IMR-90 (cell line): ENCODE results near the gene AMOTL1. TPM values are rescaled to one million over a fixed set of nuclear protein-coding genes. Genes with fewer than 3 reads are reported as not detected.

Experiments used
- ATAC-seq: fragments of 200-7000 bp; cut with Tn5 transposase; 2 replicates; pipeline ENCODE4 v1.9.1; 2020; ENCODE audit warnings: low read depth, mild to moderate bottlenecking, moderate library complexity
- BruUV-seq: library from RNA; stranded (reverse); fragments of 400-500 nt; replicated peaks from 2 replicates; lab custom pipeline; 2021; lab: Mats Ljungman, UMichigan
- CTCF ChIA-PET: fragments of 300-600 bp; formaldehyde crosslinking; extraction: SDS; loops from one replicate; lab custom pipeline; 2021; ENCODE audit warnings: antibody characterized with exemption; lab: Yijun Ruan, JAX
- POLR2A ChIA-PET: fragments of 300-600 bp; sonication (Branson Sonifier 250); formaldehyde crosslinking; loops from one replicate; lab custom pipeline; 2022; ENCODE audit warnings: antibody characterized with exemption; ENCODE audit not compliant: unreplicated experiment; lab: Charles Lee
- DNase-seq: peaks from one replicate; pipeline ENCODE4 v3.0.0; 2013
- H2AFZ ChIP-seq: replicated peaks from 2 replicates; pipeline ENCODE3; 2013; ENCODE audit warnings: low read length, mild to moderate bottlenecking; ENCODE audit not compliant: poor library complexity
- H2AK5ac ChIP-seq: 2 replicates; pipeline ENCODE4 v1.6.1; 2013; ENCODE audit warnings: low read depth, low read length, inconsistent platforms
- H2AK9ac ChIP-seq: replicated peaks from 2 replicates; pipeline ENCODE3; 2013; ENCODE audit warnings: mild to moderate bottlenecking, low read depth, low read length, moderate library complexity; ENCODE audit not compliant: poor library complexity
- H2BK120ac ChIP-seq: 2 replicates; pipeline ENCODE4 v1.6.1; 2013; ENCODE audit warnings: low read depth, low read length, inconsistent platforms
- H2BK15ac ChIP-seq: 3 replicates; pipeline ENCODE4 v1.6.1; 2013; ENCODE audit warnings: low read depth, low read length, inconsistent platforms
- H2BK20ac ChIP-seq: 2 replicates; pipeline ENCODE4 v1.6.1; 2013; ENCODE audit warnings: low read depth, mild to moderate bottlenecking, inconsistent platforms, low read length, moderate library complexity
- H2BK5ac ChIP-seq: 2 replicates; pipeline ENCODE4 v1.6.1; 2013; ENCODE audit warnings: mild to moderate bottlenecking, low read depth, low read length, inconsistent platforms; ENCODE audit not compliant: poor library complexity, severe bottlenecking
- H3K14ac ChIP-seq: replicated peaks from 2 replicates; pipeline ENCODE4 v1.6.1; 2013; ENCODE audit warnings: low read depth, low read length, inconsistent platforms
- H3K18ac ChIP-seq: 2 replicates; pipeline ENCODE4 v1.6.1; 2013; ENCODE audit warnings: low read depth, low read length, control low read depth
- H3K23ac ChIP-seq: 2 replicates; pipeline ENCODE4 v1.6.1; 2013; ENCODE audit warnings: low read depth, low read length, inconsistent platforms
- H3K27ac ChIP-seq: 2 replicates; pipeline ENCODE4 v1.5.1; 2013; ENCODE audit warnings: mild to moderate bottlenecking, control low read depth, low read length; ENCODE audit not compliant: insufficient read depth
- H3K27me3 ChIP-seq: 2 replicates; pipeline ENCODE4 v1.6.1; 2013; ENCODE audit warnings: low read length; ENCODE audit not compliant: control insufficient read depth, insufficient read depth
- H3K36me3 ChIP-seq: 2 replicates; pipeline ENCODE4 v1.6.1; 2013; ENCODE audit warnings: low read length, mixed read lengths; ENCODE audit not compliant: control insufficient read depth, insufficient read depth
- H3K4ac ChIP-seq: 2 replicates; pipeline ENCODE4 v1.6.1; 2013; ENCODE audit warnings: low read depth, low read length, inconsistent platforms
- H3K4me1 ChIP-seq: 2 replicates; pipeline ENCODE4 v1.6.1; 2013; ENCODE audit warnings: low read length, mixed read lengths; ENCODE audit not compliant: control insufficient read depth, insufficient read depth
- H3K4me2 ChIP-seq: 2 replicates; pipeline ENCODE4 v1.6.1; 2013; ENCODE audit warnings: low read depth, mild to moderate bottlenecking, control low read depth, low read length, moderate library complexity
- H3K4me3 ChIP-seq: 2 replicates; pipeline ENCODE4 v1.5.1; 2013; ENCODE audit warnings: low read depth, mild to moderate bottlenecking, control low read depth, low read length, moderate library complexity; ENCODE audit not compliant: insufficient read depth
- H3K56ac ChIP-seq: 2 replicates; pipeline ENCODE4 v1.6.1; 2013; ENCODE audit warnings: low read length, inconsistent platforms; ENCODE audit not compliant: insufficient read depth; ENCODE audit errors: extremely low read depth
- H3K79me1 ChIP-seq, 2 experiments: 2 replicates each; pipeline ENCODE4 v1.6.1; 2013; ENCODE audit warnings: low read length in 2 of 2, inconsistent platforms in 1 of 2, low read depth in 1 of 2
- H3K9ac ChIP-seq: 2 replicates; pipeline ENCODE4 v1.6.1; 2013; ENCODE audit warnings: low read depth, low read length, control low read depth
- H3K9me1 ChIP-seq: 2 replicates; pipeline ENCODE4 v1.6.1; 2013; ENCODE audit warnings: low read length, inconsistent platforms; ENCODE audit not compliant: insufficient read depth
- H3K9me3 ChIP-seq: 2 replicates; pipeline ENCODE4 v1.6.1; 2013; ENCODE audit warnings: low read length; ENCODE audit not compliant: control insufficient read depth, insufficient read depth
- H4K20me1 ChIP-seq: 2 replicates; pipeline ENCODE4 v1.6.1; 2013; ENCODE audit warnings: low read length, inconsistent platforms; ENCODE audit not compliant: insufficient read depth
- H4K5ac ChIP-seq: 2 replicates; pipeline ENCODE4 v1.6.1; 2013; ENCODE audit warnings: mild to moderate bottlenecking, low read depth, low read length, control low read depth
- H4K8ac ChIP-seq, 2 experiments: 2 replicates each; pipeline ENCODE4 v1.6.1; 2013; ENCODE audit warnings: low read depth in 2 of 2, low read length in 2 of 2, control low read depth in 1 of 2, inconsistent platforms in 1 of 2
- H4K91ac ChIP-seq: 2 replicates; pipeline ENCODE4 v1.6.1; 2013; ENCODE audit warnings: low read depth, low read length, inconsistent platforms; ENCODE audit not compliant: insufficient read depth
- FOS ChIP-seq: fragments of 150-350 bp; IDR thresholded peaks from 2 replicates; pipeline ENCODE4 v1.6.1; 2016; ENCODE audit warnings: low read depth, low read length
- RAD21 ChIP-seq: IDR thresholded peaks from 2 replicates; pipeline ENCODE4 v1.6.1; 2012; ENCODE audit warnings: low read length, improper control_type of control experiment
- WGBS, 2 experiments: methylation state at CpG; one replicate each; pipeline versions ENCODE4 v1.1.5 to v1.1.7; 2013; ENCODE audit warnings: missing lambda C conversion rate in 2 of 2; ENCODE audit not compliant: insufficient read length in 1 of 2; ENCODE audit errors: extremely low coverage in 2 of 2; 5-methylcytosine and 5-hydroxymethylcytosine counted together
- dilution Hi-C: fragments of 300-500 bp; cut with HindIII; formaldehyde crosslinking; loops from one replicate; pipeline ENCODE4 v1.14.3; 2018; ENCODE audit warnings: low sequenced_read_pairs; ENCODE audit not compliant: unreplicated experiment
- in situ Hi-C: fragments of 300-500 bp; cut with MboI; formaldehyde crosslinking; loops from 3 replicates; pipeline ENCODE4 v1.14.3; 2019; ENCODE audit warnings: low sequenced_read_pairs, inconsistent platforms, mixed read lengths
- intact Hi-C: fragments of 100-400 bp; cut with micrococcal nuclease; formaldehyde crosslinking; loops from 2 replicates; pipeline ENCODE4 v1.10.0; 2022
- polyA plus RNA-seq, 3 experiments: library from polyadenylated mRNA; depleted of rRNA; stranded (reverse); fragments of >200 nt; gene quantifications; 2 replicates each; pipeline ENCODE4 v1.2.3, GENCODE V29; 2012; ENCODE audit warnings: low replicate concordance in 1 of 3
- total RNA-seq: library from RNA; depleted of rRNA; stranded (reverse); fragments of >200 nt; gene quantifications from 2 replicates; pipeline ENCODE4 v1.2.3, GENCODE V29; 2012
- TF ChIP-seq, protein P1 (sequence below): conservative IDR thresholded peaks from 2 replicates; pipeline ENCODE4 v1.5.1; 2012; ENCODE audit warnings: mild to moderate bottlenecking, low read depth, low read length, improper control_type of control experiment

Gene AMOTL1
- total and polyA plus RNA-seq, 2 of the 4 experiments (the other 2 are of a cell fraction) = 18.6 to 49.5 TPM

DNA sequence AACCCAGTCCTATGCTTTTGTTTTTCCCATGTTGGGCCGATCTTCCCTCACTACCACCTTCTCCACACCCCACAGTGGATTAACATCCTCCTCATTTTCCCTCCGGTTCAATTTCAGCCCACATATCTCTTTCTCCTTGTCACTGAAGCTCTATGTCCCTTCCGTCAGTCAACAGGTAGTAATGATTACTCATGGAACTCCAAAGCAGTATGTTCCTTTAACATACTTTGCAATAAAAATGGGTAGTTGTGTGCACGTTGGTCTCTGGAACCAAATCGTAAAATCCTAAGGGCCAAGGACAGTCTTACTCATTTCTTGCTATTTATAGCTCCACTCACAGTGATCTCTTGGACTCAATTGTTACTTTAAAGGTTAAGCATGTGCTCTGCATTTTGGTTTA lies 20.2 kb downstream of the AMOTL1 start (continued):
- TF ChIP-seq, protein P1, sequence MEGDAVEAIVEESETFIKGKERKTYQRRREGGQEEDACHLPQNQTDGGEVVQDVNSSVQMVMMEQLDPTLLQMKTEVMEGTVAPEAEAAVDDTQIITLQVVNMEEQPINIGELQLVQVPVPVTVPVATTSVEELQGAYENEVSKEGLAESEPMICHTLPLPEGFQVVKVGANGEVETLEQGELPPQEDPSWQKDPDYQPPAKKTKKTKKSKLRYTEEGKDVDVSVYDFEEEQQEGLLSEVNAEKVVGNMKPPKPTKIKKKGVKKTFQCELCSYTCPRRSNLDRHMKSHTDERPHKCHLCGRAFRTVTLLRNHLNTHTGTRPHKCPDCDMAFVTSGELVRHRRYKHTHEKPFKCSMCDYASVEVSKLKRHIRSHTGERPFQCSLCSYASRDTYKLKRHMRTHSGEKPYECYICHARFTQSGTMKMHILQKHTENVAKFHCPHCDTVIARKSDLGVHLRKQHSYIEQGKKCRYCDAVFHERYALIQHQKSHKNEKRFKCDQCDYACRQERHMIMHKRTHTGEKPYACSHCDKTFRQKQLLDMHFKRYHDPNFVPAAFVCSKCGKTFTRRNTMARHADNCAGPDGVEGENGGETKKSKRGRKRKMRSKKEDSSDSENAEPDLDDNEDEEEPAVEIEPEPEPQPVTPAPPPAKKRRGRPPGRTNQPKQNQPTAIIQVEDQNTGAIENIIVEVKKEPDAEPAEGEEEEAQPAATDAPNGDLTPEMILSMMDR = no peak

DNA sequence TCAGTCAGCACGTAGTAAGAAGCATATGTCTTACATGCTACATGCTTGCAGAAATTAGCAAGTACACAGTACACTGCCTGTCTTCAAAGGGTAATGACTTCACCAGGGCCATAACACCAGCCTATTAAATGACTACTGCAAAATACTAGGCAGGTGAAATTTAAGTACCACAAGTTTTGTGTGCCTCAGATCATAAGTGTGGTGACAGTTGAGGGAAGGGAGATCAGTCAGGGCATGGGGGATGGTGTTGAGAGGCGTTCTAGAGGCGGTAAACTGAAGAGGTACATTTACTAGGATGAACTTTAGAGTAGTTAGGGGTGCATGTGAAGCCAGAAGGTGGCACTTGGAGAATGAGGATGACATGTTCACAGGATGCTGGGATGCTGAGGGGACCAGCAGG lies 22.0 kb downstream of the AMOTL1 start:
- H3K4me2 ChIP-seq = no peak overlapping the region
- no peak overlapping the region for H4K8ac ChIP-seq
- H3K36me3 ChIP-seq = no peaks in the 10 kb centered on the region
- in situ Hi-C loops = no loop called here
- TF ChIP-seq RAD21 (no peak), FOS (no peak)
- H4K5ac ChIP-seq = no peak overlapping the region
- no peak overlapping the region for H3K18ac ChIP-seq
- peaks cover 41% of the 10 kb centered on the region for H3K4me1 ChIP-seq
- H2BK5ac ChIP-seq = no peak overlapping the region
- H3K14ac ChIP-seq = 0 out of 2 replicates have a peak overlapping the region, but pooled peaks have one; percentile 24
- no peak overlapping the region for H2AK9ac ChIP-seq
- ChIA-PET POLR2A (no interaction called here), CTCF (no interaction called here)
- H2AFZ ChIP-seq = no peak overlapping the region
- ATAC-seq (no peak), DNase-seq (no peak)
- H3K23ac ChIP-seq = peak overlapping the region; percentile 85; the same call in 1 of the 2 replicates
- H3K56ac ChIP-seq = no peak overlapping the region
- H3K27ac ChIP-seq = no peak overlapping the region
- H2AK5ac ChIP-seq = peak overlapping the region; percentile 46
- peaks cover 67% of the 10 kb centered on the region for H4K20me1 ChIP-seq
- peak overlapping the region; percentile 12; the same call in 1 of the 2 replicates for H2BK20ac ChIP-seq
- H3K9me1 ChIP-seq = peaks cover 26% of the 10 kb centered on the region
- no TSS peak for BruUV-seq
- peak overlapping the region; percentile 46; the same call in 1 of the 3 replicates for H2BK15ac ChIP-seq
- WGBS, 2 experiments = no CpG with 5 or more reads among the region's 3 CpGs
- H3K27me3 ChIP-seq = no peaks in the 10 kb centered on the region
- H3K79me1 ChIP-seq = peaks cover 40 to 87% of the 10 kb centered on the region in 2 experiments
- dilution Hi-C loops = no loop called here
- H3K9me3 ChIP-seq = no peaks in the 10 kb centered on the region
- H3K4me3 ChIP-seq = no peak overlapping the region
- H4K91ac ChIP-seq = no peak overlapping the region; the same call in 1 of the 2 replicates
- intact Hi-C loops = no loop called here
- peak overlapping the region; percentile 33; the same call in 1 of the 2 replicates for H3K4ac ChIP-seq
- H2BK120ac ChIP-seq = no peak overlapping the region
- H3K9ac ChIP-seq = no peak overlapping the region
